Left renal cortex interstitium (tissue), 4 donors: ENCODE measurements around the gene ZDHHC8. TPM values are rescaled to one million over a fixed set of nuclear protein-coding genes. Genes with fewer than 3 reads are reported as not detected.

ENCODE experiments used
- DNase-seq, 4 donors: peaks; one replicate each; pipeline ENCODE4 v3.0.0-alpha.2; 2013; ENCODE audit warnings: low read depth in 4 of 4, low spot score in 2 of 4, missing footprints in 1 of 4
- polyA plus RNA-seq, 4 donors: library from polyadenylated mRNA; unstranded; fragments of 120-200 nt; gene quantifications; one replicate each; pipeline ENCODE4 v1.2.1, GENCODE V29; 2013; ENCODE audit not compliant: insufficient read length in 4 of 4

Gene ZDHHC8
- polyA plus RNA-seq, 4 donors, result 30.0 to 67.6 (median 49.2) TPM

- DNase-seq, result no peak
These were observed 8.9 kb downstream of the ZDHHC8 start for GRCh38 chr22:20140521-20140964.

GRCh38 chr22:20141186-20142077 is 9.8 kb downstream of the ZDHHC8 start:
- no peak for DNase-seq

- DNase-seq, result no peak
These were observed 11.4 kb downstream of the ZDHHC8 start for GRCh38 chr22:20142711-20143621.

GRCh38 chr22:20143883-20144665 is 12.5 kb downstream of the ZDHHC8 start:
- no peak for DNase-seq

- DNase-seq, result no peak
These were observed 13.7 kb downstream of the ZDHHC8 start for GRCh38 chr22:20145206-20145831.

GRCh38 chr22:20145832-20146223 is 14.2 kb downstream of the ZDHHC8 start:
- DNase-seq, result no peak

- no peak for DNase-seq
These were observed 15.2 kb downstream of the ZDHHC8 start for GRCh38 chr22:20146777-20147176.

GRCh38 chr22:20147237-20147988 is 15.8 kb downstream of the ZDHHC8 start:
- DNase-seq, result no peak

- DNase-seq, result no peak
These were observed 16.8 kb downstream of the ZDHHC8 start for GRCh38 chr22:20148414-20148813.

- no peak for DNase-seq
These were observed 17.9 kb downstream of the ZDHHC8 start for GRCh38 chr22:20149257-20150250.

GRCh38 chr22:20150381-20151275 is 19.0 kb downstream of the ZDHHC8 start, which contains the start of gene CCDC188:
Gene CCDC188, minus strand, starts transcription at chr22:20151055. Its CDS starts 69 bp downstream, at chr22:20150986.
- no peak for DNase-seq

- DNase-seq, result no peak
These were observed 19.6 kb downstream of the ZDHHC8 start for GRCh38 chr22:20151276-20151588.

GRCh38 chr22:20152464-20152890 is 20.9 kb downstream of the ZDHHC8 start:
- DNase-seq, result no peak

GRCh38 chr22:20153945-20154344 is 22.3 kb downstream of the ZDHHC8 start:
- DNase-seq, result no peak

- DNase-seq, result no peak
These were observed 23.1 kb downstream of the ZDHHC8 start for GRCh38 chr22:20154602-20155187.

GRCh38 chr22:20155330-20156041 is 23.9 kb downstream of the ZDHHC8 start:
- DNase-seq, result no peak
